ENCODE results near the gene OSBPL2.

Gene OSBPL2

DNA sequence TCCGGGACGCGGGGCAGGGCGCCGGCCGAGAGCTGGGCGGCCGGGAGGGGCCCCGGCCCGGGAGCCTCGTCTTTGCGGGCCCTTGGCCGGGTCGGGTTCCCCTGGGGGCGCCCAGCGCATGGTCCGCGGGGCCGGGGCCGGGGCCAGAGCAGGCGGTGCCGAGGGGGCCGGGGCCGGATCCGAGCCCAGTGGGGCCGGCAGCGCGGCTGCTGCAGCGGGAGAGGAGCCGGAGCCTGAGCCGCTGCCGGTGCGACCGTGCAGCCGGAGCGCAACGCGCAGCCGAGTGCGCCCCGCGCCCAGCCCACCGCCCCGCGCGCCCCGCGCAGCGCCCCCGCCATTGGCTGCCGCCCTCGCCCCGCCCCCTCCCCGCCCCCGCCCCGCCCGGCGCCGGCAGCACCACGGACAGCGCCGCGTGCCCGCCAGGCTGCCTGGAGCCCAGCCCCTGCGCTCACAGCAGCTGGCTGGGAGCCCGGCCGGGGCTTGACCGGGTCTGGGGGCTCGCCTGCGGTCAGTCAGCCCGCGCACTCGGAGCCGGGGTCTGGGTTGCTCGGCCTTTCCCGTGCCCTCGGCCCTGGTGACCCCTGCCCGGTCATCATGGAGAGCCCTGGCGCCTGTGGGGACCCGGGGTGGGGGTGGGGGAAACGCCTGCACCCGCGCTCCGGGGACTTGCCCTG is 18.2 kb upstream of the OSBPL2 start, which contains the start of gene HRH3:
Gene HRH3 (minus strand): TSS at position 287 of the 674 bp plus-strand sequence. CDS start 308 bp downstream, outside the sequence.
- TF ChIP-seq POLR2A (IDR thresholded peaks at IDR 0.05; ENCODE audit: low read depth, low read length): no peak
- no peak for TF ChIP-seq SPI1 (IDR thresholded peaks at IDR 0.05; ENCODE audit: low read depth, low read length)
- no peak for TF ChIP-seq PAX5 (IDR thresholded peaks at IDR 0.05; ENCODE audit: insufficient read depth, low read length, severe bottlenecking)
- TF ChIP-seq POU2F2 (IDR thresholded peaks at IDR 0.05; ENCODE audit: low read depth, low read length): no peak
- no peak for TF ChIP-seq POLR2AphosphoS5 (IDR thresholded peaks at IDR 0.05; ENCODE audit: low read depth, low read length)
- no peak for TF ChIP-seq TAF1 (IDR thresholded peaks at IDR 0.05; ENCODE audit: low read depth, low read length)
- peak; percentile 91 for DNase-seq (ENCODE audit: insufficient read length, low spot score)
- FAIRE-seq: no peak

DNA sequence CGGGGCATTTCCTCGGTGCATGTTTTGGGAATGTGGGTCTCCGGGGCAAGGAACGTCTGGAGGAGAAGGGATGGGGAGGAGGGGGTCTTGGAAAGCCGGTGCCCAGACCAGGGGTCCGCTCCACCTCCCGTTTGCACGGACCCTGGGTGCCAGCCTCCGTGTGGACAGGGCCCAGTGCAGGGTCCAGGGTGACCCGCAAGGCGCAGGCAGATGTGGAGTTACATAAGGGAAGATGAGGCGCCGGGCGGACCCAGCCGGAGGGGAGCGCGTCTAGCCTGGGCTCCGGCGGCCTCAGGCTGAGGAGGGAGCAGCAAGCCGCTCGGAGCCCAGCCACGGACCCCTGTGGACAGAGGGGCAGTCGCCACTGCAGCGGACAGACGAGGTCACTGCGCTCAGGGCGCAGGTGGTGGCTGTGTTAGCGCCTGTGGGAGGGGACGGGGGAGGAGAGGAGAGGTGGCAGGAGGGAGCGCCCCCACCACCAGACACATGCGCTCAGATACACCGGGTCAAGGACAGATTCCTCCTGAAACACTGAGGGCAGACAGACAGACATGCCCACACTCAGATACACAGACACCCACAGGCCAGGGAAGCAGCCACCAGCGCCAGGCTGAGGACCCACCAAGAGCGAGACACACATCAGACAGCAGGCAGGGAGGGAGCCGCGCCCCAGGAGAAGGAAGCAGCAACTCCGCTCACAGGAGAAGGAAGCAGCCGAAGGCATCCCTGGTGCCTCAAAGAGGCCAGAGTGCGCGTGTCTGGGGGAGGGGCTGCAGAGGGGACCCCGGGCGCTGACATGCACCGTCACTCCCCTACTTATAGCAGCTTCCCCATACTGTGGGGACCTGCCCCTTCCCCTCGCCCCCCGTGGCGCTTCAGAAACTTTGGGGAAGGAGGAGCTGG is 17.4 kb upstream of the OSBPL2 start:
- FAIRE-seq: no peak
- DNase-seq (ENCODE audit: insufficient read length, low spot score): no peak
- TF ChIP-seq POLR2AphosphoS5 (IDR thresholded peaks at IDR 0.05; ENCODE audit: low read depth, low read length): no peak
- TF ChIP-seq SPI1 (IDR thresholded peaks at IDR 0.05; ENCODE audit: low read depth, low read length): no peak

GRCh38 chr20:62222266-62222850 is 16.0 kb upstream of the OSBPL2 start:
- no peak for DNase-seq (ENCODE audit: insufficient read length, low spot score)
- TF ChIP-seq POU2F2 (IDR thresholded peaks at IDR 0.05; ENCODE audit: low read depth, low read length): no peak
- no peak for TF ChIP-seq POLR2AphosphoS5 (IDR thresholded peaks at IDR 0.05; ENCODE audit: low read depth, low read length)
- TF ChIP-seq PAX5 (IDR thresholded peaks at IDR 0.05; ENCODE audit: insufficient read depth, low read length, severe bottlenecking): no peak
- no peak for TF ChIP-seq SPI1 (IDR thresholded peaks at IDR 0.05; ENCODE audit: low read depth, low read length)
- TF ChIP-seq POLR2A (IDR thresholded peaks at IDR 0.05; ENCODE audit: low read depth, low read length): no peak
- no peak for TF ChIP-seq TAF1 (IDR thresholded peaks at IDR 0.05; ENCODE audit: low read depth, low read length)
- no peak for FAIRE-seq

- TF ChIP-seq TAF1 (IDR thresholded peaks at IDR 0.05; ENCODE audit: low read depth, low read length) (no peak), POU2F2 (IDR thresholded peaks at IDR 0.05; ENCODE audit: low read depth, low read length) (no peak), SPI1 (IDR thresholded peaks at IDR 0.05; ENCODE audit: low read depth, low read length) (no peak), POLR2A (IDR thresholded peaks at IDR 0.05; ENCODE audit: low read depth, low read length) (no peak), PAX5 (IDR thresholded peaks at IDR 0.05; ENCODE audit: insufficient read depth, low read length, severe bottlenecking) (no peak), POLR2AphosphoS5 (IDR thresholded peaks at IDR 0.05; ENCODE audit: low read depth, low read length) (no peak)
- no peak for FAIRE-seq
- no peak for DNase-seq (ENCODE audit: insufficient read length, low spot score)
Observed at GRCh38 chr20:62222972-62223371, 15.3 kb upstream of the OSBPL2 start.

DNA sequence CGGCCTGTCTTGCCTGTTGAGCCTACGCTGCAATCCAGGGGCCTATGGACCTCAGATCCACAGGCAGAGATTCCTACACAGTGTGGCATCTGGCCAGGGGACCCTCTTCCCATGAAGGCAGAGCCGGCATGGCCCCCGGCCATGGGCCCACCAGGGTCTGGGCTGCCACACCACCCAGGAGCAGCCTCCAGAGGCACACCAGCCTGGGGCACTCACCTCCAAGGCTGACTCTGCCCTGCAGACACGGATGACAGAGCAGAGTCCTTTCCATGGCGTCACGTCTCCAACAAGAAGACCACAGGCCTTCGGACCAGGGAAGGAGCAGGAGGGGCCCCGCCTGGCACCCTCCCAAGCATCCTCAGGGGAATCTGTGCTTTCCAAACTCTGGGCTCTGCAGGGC is 14.8 kb upstream of the OSBPL2 start:
- TF ChIP-seq POLR2A (IDR thresholded peaks at IDR 0.05; ENCODE audit: low read depth, low read length): no peak
- TF ChIP-seq TAF1 (IDR thresholded peaks at IDR 0.05; ENCODE audit: low read depth, low read length): no peak
- TF ChIP-seq POLR2AphosphoS5 (IDR thresholded peaks at IDR 0.05; ENCODE audit: low read depth, low read length): no peak
- TF ChIP-seq POU2F2 (IDR thresholded peaks at IDR 0.05; ENCODE audit: low read depth, low read length): no peak
- TF ChIP-seq SPI1 (IDR thresholded peaks at IDR 0.05; ENCODE audit: low read depth, low read length): no peak
- FAIRE-seq (no peak), DNase-seq (ENCODE audit: insufficient read length, low spot score) (no peak)

DNA sequence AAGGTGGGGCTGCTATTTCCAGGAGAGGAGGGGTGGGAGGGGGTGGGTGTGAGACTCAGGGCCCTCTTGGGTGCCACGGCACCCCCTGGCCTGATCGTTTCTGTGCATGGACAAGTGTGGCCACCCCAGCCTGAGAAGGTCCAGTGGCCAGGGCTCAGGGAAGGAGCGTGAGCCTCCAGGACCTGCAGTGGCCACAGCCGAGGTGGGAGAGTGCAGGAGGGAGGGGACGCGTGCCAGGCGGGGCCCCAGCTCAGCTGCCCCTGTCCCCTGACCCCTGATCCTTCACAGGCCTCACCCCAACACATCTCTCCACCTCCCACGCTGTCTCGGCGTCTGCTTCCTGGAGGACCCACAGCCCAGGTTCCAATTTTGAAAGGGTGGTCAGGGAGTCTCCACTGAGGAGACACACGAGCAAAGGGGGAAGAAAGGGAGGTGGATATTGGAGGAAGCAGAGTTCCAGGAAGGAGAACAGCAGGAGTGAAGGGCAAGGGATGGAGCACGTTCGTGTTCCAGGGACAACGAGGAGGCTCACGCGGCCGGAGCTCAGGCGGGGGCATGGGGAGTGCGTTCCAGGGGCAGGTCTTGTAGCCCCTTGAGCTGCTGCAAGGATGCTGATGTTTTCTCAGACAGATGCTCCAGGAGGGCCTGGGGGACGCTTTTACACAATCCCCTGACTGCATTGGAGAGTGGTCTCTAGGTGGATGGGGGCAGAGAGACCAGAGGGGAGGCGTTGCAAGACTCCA is 14.0 kb upstream of the OSBPL2 start:
- FAIRE-seq (no peak), DNase-seq (ENCODE audit: insufficient read length, low spot score) (no peak)
- TF ChIP-seq POLR2A (IDR thresholded peaks at IDR 0.05; ENCODE audit: low read depth, low read length): no peak
- TF ChIP-seq POU2F2 (IDR thresholded peaks at IDR 0.05; ENCODE audit: low read depth, low read length): no peak
- TF ChIP-seq TAF1 (IDR thresholded peaks at IDR 0.05; ENCODE audit: low read depth, low read length): no peak
- no peak for TF ChIP-seq SPI1 (IDR thresholded peaks at IDR 0.05; ENCODE audit: low read depth, low read length)
- no peak for TF ChIP-seq PAX5 (IDR thresholded peaks at IDR 0.05; ENCODE audit: insufficient read depth, low read length, severe bottlenecking)
- no peak for TF ChIP-seq POLR2AphosphoS5 (IDR thresholded peaks at IDR 0.05; ENCODE audit: low read depth, low read length)

DNA sequence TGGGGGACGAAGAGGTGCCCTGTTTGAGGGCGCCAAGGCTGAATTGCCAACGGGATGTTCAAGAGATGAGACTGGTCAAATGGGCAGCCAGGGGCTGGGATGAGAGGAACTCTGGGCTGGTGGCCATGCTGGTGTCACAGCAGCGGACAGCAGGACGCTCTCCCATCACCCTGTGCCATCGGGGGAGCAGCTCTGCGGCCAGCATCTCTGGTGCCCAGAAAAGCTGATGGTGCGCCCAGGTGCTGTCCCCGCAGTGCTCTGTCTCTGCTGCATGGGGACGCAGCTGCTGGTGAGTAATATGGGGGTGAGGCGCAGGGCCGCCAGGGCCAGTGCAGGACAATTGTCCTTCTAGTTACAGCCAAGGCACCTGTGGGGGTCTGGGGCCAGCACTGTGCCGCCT is 13.3 kb upstream of the OSBPL2 start:
- no peak for DNase-seq (ENCODE audit: insufficient read length, low spot score)
- FAIRE-seq: no peak
- TF ChIP-seq SPI1 (IDR thresholded peaks at IDR 0.05; ENCODE audit: low read depth, low read length): no peak
- TF ChIP-seq POLR2AphosphoS5 (IDR thresholded peaks at IDR 0.05; ENCODE audit: low read depth, low read length): no peak
- no peak for TF ChIP-seq TAF1 (IDR thresholded peaks at IDR 0.05; ENCODE audit: low read depth, low read length)
- no peak for TF ChIP-seq POLR2A (IDR thresholded peaks at IDR 0.05; ENCODE audit: low read depth, low read length)
- no peak for TF ChIP-seq PAX5 (IDR thresholded peaks at IDR 0.05; ENCODE audit: insufficient read depth, low read length, severe bottlenecking)
- TF ChIP-seq POU2F2 (IDR thresholded peaks at IDR 0.05; ENCODE audit: low read depth, low read length): no peak

DNA sequence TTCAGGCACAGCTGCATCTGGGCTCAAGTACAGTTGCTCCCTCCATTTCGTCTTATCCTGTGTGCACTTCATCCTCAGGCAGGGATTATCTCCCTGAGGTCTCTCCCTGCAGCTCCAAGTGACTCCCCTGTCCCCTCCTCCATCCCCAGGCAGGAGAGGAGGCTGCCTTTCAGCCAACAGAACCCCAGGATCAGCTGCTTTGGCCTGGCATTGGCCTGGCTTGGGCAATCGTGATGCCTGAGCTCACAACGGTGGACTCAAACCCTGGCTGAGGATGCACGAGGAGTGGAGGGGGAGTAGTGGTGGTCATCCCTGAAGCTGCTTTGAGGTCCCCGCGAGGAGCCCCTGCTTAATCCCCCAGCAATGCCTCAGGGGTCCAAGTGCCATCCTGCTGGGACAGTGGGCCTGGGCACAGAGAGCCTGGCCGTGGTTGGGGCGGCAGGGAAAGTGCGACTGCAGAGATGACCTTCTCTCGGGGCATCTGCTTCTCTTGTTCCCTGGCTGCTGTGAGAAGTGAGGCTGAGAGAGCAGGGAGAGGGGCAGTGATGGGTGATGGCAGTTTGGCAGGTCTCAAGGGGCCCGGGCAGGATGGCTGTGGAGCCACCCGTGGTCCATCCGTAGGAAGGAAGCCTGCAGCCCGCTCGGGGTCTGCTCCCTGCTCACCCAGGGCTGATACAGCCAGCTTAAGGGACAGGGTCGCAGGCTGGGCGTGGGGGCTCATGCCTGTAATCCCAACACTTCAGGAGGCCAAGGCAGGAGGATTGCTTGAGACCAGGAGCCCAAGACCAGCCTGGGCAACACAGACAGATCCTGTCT is 12.3 kb upstream of the OSBPL2 start:
- TF ChIP-seq SPI1 (IDR thresholded peaks at IDR 0.05; ENCODE audit: low read depth, low read length): no peak
- no peak for TF ChIP-seq POU2F2 (IDR thresholded peaks at IDR 0.05; ENCODE audit: low read depth, low read length)
- TF ChIP-seq POLR2AphosphoS5 (IDR thresholded peaks at IDR 0.05; ENCODE audit: low read depth, low read length): no peak
- DNase-seq (ENCODE audit: insufficient read length, low spot score) (no peak), FAIRE-seq (no peak)

All from GM12891 (cell line).